GM21390 (cell line): Measurements from ENCODE around the gene FILIP1.
"Not testable (repeated sequence)": the region's sequence is repeated elsewhere in the genome, so short reads cannot be mapped to it uniquely, and the experiment has no call there.

Source experiments
- ATAC-seq: cut with Tn5 transposase; IDR thresholded peaks from one replicate; pipeline ENCODE4 v1.9.1; 2021; ENCODE audit not compliant: unreplicated experiment

The FILIP1 gene

GRCh38 chr6:75424618-75425548 is 68.7 kb downstream of the FILIP1 start:
- no peak for ATAC-seq

- no peak for ATAC-seq
Measured at GRCh38 chr6:75423386-75423785, 70.2 kb downstream of the FILIP1 start.

GRCh38 chr6:75422024-75422639 is 71.5 kb downstream of the FILIP1 start:
- no peak for ATAC-seq

- ATAC-seq = no peak
Measured at GRCh38 chr6:75421316-75422023, 72.1 kb downstream of the FILIP1 start.

GRCh38 chr6:75419980-75420379 is 73.6 kb downstream of the FILIP1 start:
- ATAC-seq = no peak

- ATAC-seq = no peak
Measured at GRCh38 chr6:75419416-75419815, 74.2 kb downstream of the FILIP1 start.

GRCh38 chr6:75418233-75418632 is 75.4 kb downstream of the FILIP1 start:
- peak; percentile 86 for ATAC-seq

- ATAC-seq = no peak
Measured at GRCh38 chr6:75416443-75416842, 77.2 kb downstream of the FILIP1 start.

GRCh38 chr6:75415804-75416203 is 77.8 kb downstream of the FILIP1 start:
- ATAC-seq = no peak

- ATAC-seq = no peak
Measured at GRCh38 chr6:75414445-75415021, 79.1 kb downstream of the FILIP1 start.

- ATAC-seq = no peak
Measured at GRCh38 chr6:75412969-75413662, 80.5 kb downstream of the FILIP1 start.

GRCh38 chr6:75410564-75410963 is 83.0 kb downstream of the FILIP1 start:
- not testable (repeated sequence) for ATAC-seq

- no peak for ATAC-seq
Measured at GRCh38 chr6:75409928-75410327, 83.7 kb downstream of the FILIP1 start.

GRCh38 chr6:75409286-75409685 is 84.3 kb downstream of the FILIP1 start:
- ATAC-seq = no peak

GRCh38 chr6:75403563-75404080 is 90.0 kb downstream of the FILIP1 start:
- ATAC-seq = no peak

GRCh38 chr6:75402296-75402695 is 91.3 kb downstream of the FILIP1 start:
- ATAC-seq = no peak

- no peak for ATAC-seq
Measured at GRCh38 chr6:75397656-75398465, 95.7 kb downstream of the FILIP1 start.

- ATAC-seq = no peak
Measured at GRCh38 chr6:75397171-75397570, 96.4 kb downstream of the FILIP1 start.

- ATAC-seq = no peak
Measured at GRCh38 chr6:75396005-75396800, 97.4 kb downstream of the FILIP1 start.
